K562 (cell line): ENCODE results near the gene ACRBP. TPM values are rescaled to one million over a fixed set of nuclear protein-coding genes. Genes with fewer than 3 reads are reported as not detected.

Experiments
- ATAC-seq: fragments of 200-7000 bp; cut with Tn5 transposase; 3 replicates; pipeline ENCODE4 v1.9.1; 2020; ENCODE audit warnings: moderate library complexity
- BruUV-seq: library from RNA; stranded (reverse); fragments of 400-500 nt; replicated peaks from 2 replicates; lab custom pipeline; 2021; lab: Mats Ljungman, UMichigan
- CTCF ChIA-PET: fragments of 300-600 bp; formaldehyde crosslinking; extraction: SDS; loops from one replicate; lab custom pipeline; 2021; ENCODE audit warnings: low intra/inter-chr PET ratio; lab: Yijun Ruan, JAX
- POLR2A ChIA-PET: fragments of 300-600, 350-650 bp; sonication (Branson Sonifier 250); formaldehyde crosslinking; extraction: SDS; loops from one replicate; lab custom pipeline; 2021; ENCODE audit warnings: antibody characterized with exemption, inconsistent platforms; lab: Yijun Ruan, JAX
- DNase-seq, 4 experiments: peaks; one replicate each; pipeline versions ENCODE4 v3.0.0 to v3.0.0-alpha.2; 2011 to 2018; ENCODE audit warnings: low spot score in 3 of 4, mixed read lengths in 3 of 4; ENCODE audit errors: extremely low read depth in 1 of 4
- FAIRE-seq: peaks from 2 replicates; lab custom pipeline; 2011; peaks lifted over from hg19 to GRCh38; lab: Jason Lieb, UNC
- H2AFZ ChIP-seq: 2 replicates; pipeline ENCODE4 v1.6.0; 2011; ENCODE audit warnings: low read depth, low read length, control low read depth, inconsistent platforms
- H3K27ac ChIP-seq: fragments of 200-600 bp; 3 replicates; pipeline ENCODE4 v1.8.0; 2011; ENCODE audit warnings: low read depth, mild to moderate bottlenecking, control low read depth, inconsistent platforms, low read length, moderate library complexity, mixed read lengths; ENCODE audit errors: extremely low read depth
- H3K27me3 ChIP-seq, 2 experiments: fragments of 300-600 bp in 1 of 2; 2 replicates in 1 of 2; 3 replicates in 1 of 2; pipeline versions ENCODE4 v1.6.0 to v1.8.0; 2011; ENCODE audit warnings: inconsistent platforms in 2 of 2, low read length in 2 of 2, mild to moderate bottlenecking in 1 of 2, mixed read lengths in 1 of 2, moderate library complexity in 1 of 2; ENCODE audit not compliant: control insufficient read depth in 2 of 2, insufficient read depth in 2 of 2
- H3K36me3 ChIP-seq: fragments of 300-600 bp; 3 replicates; pipeline ENCODE4 v1.8.0; 2011; ENCODE audit warnings: mild to moderate bottlenecking, low read length, inconsistent platforms; ENCODE audit not compliant: control insufficient read depth, insufficient read depth
- H3K4me1 ChIP-seq, 2 experiments: fragments of 200-600 bp in 1 of 2; replicated peaks in 1 of 2; 2 replicates in 1 of 2; 3 replicates in 1 of 2; pipeline versions ENCODE4 v1.5.1 to v1.8.0; 2011; ENCODE audit warnings: inconsistent platforms in 2 of 2, low read length in 2 of 2, mild to moderate bottlenecking in 1 of 2, mixed read lengths in 1 of 2, moderate library complexity in 1 of 2; ENCODE audit not compliant: control insufficient read depth in 2 of 2, insufficient read depth in 2 of 2
- H3K4me2 ChIP-seq: 2 replicates; pipeline ENCODE4 v1.6.1; 2011; ENCODE audit warnings: low read length, control low read depth, inconsistent platforms, mixed read lengths; ENCODE audit not compliant: insufficient read depth
- H3K4me3 ChIP-seq: fragments of 200-600 bp; sonication (generic), shearing (Covaris generic); 2 replicates; pipeline ENCODE4 v1.5.1; 2016; ENCODE audit warnings: control low read depth, inconsistent platforms
- H3K79me2 ChIP-seq: fragments of 200-600 bp; 3 replicates; pipeline ENCODE4 v1.8.0; 2011; ENCODE audit warnings: low read length, inconsistent platforms; ENCODE audit not compliant: control insufficient read depth, insufficient read depth
- H3K9ac ChIP-seq, 2 experiments: 2 replicates each; pipeline versions ENCODE4 v1.6.0 to v1.6.1; 2011; ENCODE audit warnings: low read depth in 2 of 2, low read length in 2 of 2, control low read depth in 1 of 2, inconsistent platforms in 1 of 2, mild to moderate bottlenecking in 1 of 2, mixed read lengths in 1 of 2; ENCODE audit not compliant: insufficient read depth in 1 of 2
- H3K9me1 ChIP-seq: one replicate; pipeline ENCODE4 v1.6.0; 2011; ENCODE audit warnings: inconsistent platforms, mild to moderate bottlenecking, low read length, moderate library complexity; ENCODE audit not compliant: control insufficient read depth, insufficient read depth
- H3K9me3 ChIP-seq: replicated peaks from 2 replicates; pipeline ENCODE4 v1.5.1; 2011; ENCODE audit warnings: low read depth, low read length, inconsistent platforms; ENCODE audit not compliant: control insufficient read depth, insufficient read depth
- H4K20me1 ChIP-seq: replicated peaks from 2 replicates; pipeline ENCODE4 v1.6.1; 2011; ENCODE audit warnings: low read length, inconsistent platforms, mixed read lengths; ENCODE audit not compliant: control insufficient read depth, insufficient read depth
- ATF7 ChIP-seq: fragments of 450-650 bp; IDR thresholded peaks from 2 replicates; pipeline ENCODE4 v1.7.1; 2014; ENCODE audit warnings: mild to moderate bottlenecking, moderate library complexity
- BRF1 ChIP-seq: IDR thresholded peaks from 3 replicates; pipeline ENCODE4 v1.6.1; 2011; ENCODE audit warnings: borderline replicate concordance, mild to moderate bottlenecking; ENCODE audit not compliant: insufficient read length; ENCODE audit errors: extremely low read depth
- CTCF ChIP-seq, 3 experiments: IDR thresholded peaks in 2 of 3; conservative IDR thresholded peaks in 1 of 3; 2 replicates each; pipeline ENCODE4 v1.5.1; 2011 to 2012; ENCODE audit warnings: low read length in 3 of 3, mild to moderate bottlenecking in 3 of 3, control low read depth in 2 of 3, improper control_type of control experiment in 1 of 3, inconsistent platforms in 1 of 3, low read depth in 1 of 3, mixed read lengths in 1 of 3, moderate library complexity in 1 of 3; ENCODE audit not compliant: insufficient read depth in 2 of 3
- E4F1 ChIP-seq: fragments of 250-450 bp; sonication (Bioruptor Pico); IDR thresholded peaks from 2 replicates; pipeline ENCODE4 v1.5.0; 2021; ENCODE audit warnings: mild to moderate bottlenecking, borderline replicate concordance
- MAX ChIP-seq: sonication (generic); formaldehyde crosslinking; IDR thresholded peaks from 2 replicates; pipeline ENCODE4 v1.9.0; 2022; ENCODE audit warnings: mild to moderate bottlenecking, missing genetic modification reagents
- PCBP1 ChIP-seq: fragments of 200-400 bp; formaldehyde crosslinking; IDR thresholded peaks from 2 replicates; pipeline ENCODE4 v1.6.1; 2018; ENCODE audit warnings: mild to moderate bottlenecking, low read depth, low read length; ENCODE audit not compliant: poor library complexity, severe bottlenecking
- RAD21 ChIP-seq, 2 experiments: fragments of 250-450 bp in 1 of 2; fragments of 450-650 bp in 1 of 2; sonication (Bioruptor Pico) in 1 of 2; formaldehyde crosslinking in 1 of 2; IDR thresholded peaks in 1 of 2; conservative IDR thresholded peaks in 1 of 2; 2 replicates each; pipeline versions ENCODE4 v1.4.0 to v1.8.0; 2020 to 2022; ENCODE audit warnings: mild to moderate bottlenecking in 2 of 2, moderate library complexity in 1 of 2
- ZNF274 ChIP-seq: IDR thresholded peaks from 2 replicates; pipeline ENCODE4 v1.6.1; 2011; ENCODE audit warnings: low read depth, mild to moderate bottlenecking, low read length, moderate library complexity, borderline replicate concordance
- ZNF609 ChIP-seq: sonication (generic); formaldehyde crosslinking; IDR thresholded peaks from 2 replicates; pipeline ENCODE4 v1.8.1; 2023; ENCODE audit warnings: missing genetic modification reagents, mild to moderate bottlenecking, borderline replicate concordance
- WGBS: fragments of 100-300 bp; shearing (Covaris generic); methylation state at CpG from one replicate; pipeline ENCODE4 v1.1.6; 2016; ENCODE audit warnings: low coverage, mixed read lengths; ENCODE audit not compliant: insufficient coverage; ENCODE audit errors: missing lambda C conversion rate; 5-methylcytosine and 5-hydroxymethylcytosine counted together
- in situ Hi-C: fragments of 300-500 bp; cut with MboI; formaldehyde crosslinking; loops from 4 replicates; pipeline ENCODE4 v1.15.0; 2018; ENCODE audit warnings: inconsistent platforms, mixed read lengths
- intact Hi-C: fragments of 100-400 bp; cut with micrococcal nuclease; formaldehyde crosslinking; loops from 2 replicates; pipeline ENCODE4 v1.14.2; 2022
- polyA plus RNA-seq, 8 experiments: library from polyadenylated mRNA; depleted of rRNA in 4 of 8; stranded (reverse) in 5 of 8; unstranded in 3 of 8; fragments of >200 nt; fragmentation: Nextera tagmentation in 2 of 8; fragmentation: Illumina TruSeq in 1 of 8; extraction: Ambion mirVana in 2 of 8; extraction: Trizol in 1 of 8; gene quantifications; 2 replicates each; pipeline versions ENCODE4 v1.2.1 to v1.2.3, GENCODE V29; 2011 to 2014; ENCODE audit warnings: inconsistent platforms in 1 of 8, missing spikeins in 1 of 8
- total RNA-seq, 7 experiments: library from RNA; depleted of rRNA in 6 of 7; stranded (reverse); fragments of >200 nt in 6 of 7; fragmentation: Illumina TruSeq in 2 of 7; extraction: Trizol in 2 of 7; gene quantifications; 2 replicates each; pipeline versions ENCODE4 v1.2.1 to v1.2.3, GENCODE V29; 2011 to 2021; ENCODE audit warnings: low replicate concordance in 1 of 7

The ACRBP gene
- total and polyA plus RNA-seq, 9 of the 15 experiments (the other 6 are each of a cell fraction or from before 2014, with no cell fraction given): 3.1 to 31.8 (median 8.4) TPM

GRCh38 chr12:6652391-6652790, 5.2 kb upstream of the ACRBP start:
- DNase-seq (peak in 3 of 4 experiments; percentile 17 to 30 (median 22)), ATAC-seq (0 out of 3 replicates have a peak, but pooled peaks have one; percentile 60), FAIRE-seq (no peak)
- Histone ChIP-seq H2AFZ (no peak overlapping the region), H4K20me1 (no peaks in the 10 kb centered on the region), H3K9me1 (no peaks in the 10 kb centered on the region), H3K36me3 (peaks cover 12% of the 10 kb centered on the region; the same call in 2 of the 3 replicates), H3K27me3 (no peaks in the 10 kb centered on the region), H3K4me1 (no peaks in the 10 kb centered on the region; a peak in 2 of 5 replicates), H3K4me3 (no peak overlapping the region), H3K9ac (no peak overlapping the region), H3K27ac (no peak overlapping the region), H3K79me2 (no peaks in the 10 kb centered on the region), H3K9me3 (no peaks in the 10 kb centered on the region), H3K4me2 (no peak overlapping the region)
- 64% methylated on average over 7 of the region's 12 CpGs for WGBS
- in situ Hi-C loops: no loop called here
- CTCF ChIA-PET: no interaction called here
- intact Hi-C loops: no loop called here
- no TSS peak for BruUV-seq
- POLR2A ChIA-PET: no interaction called here
- no peak for TF ChIP-seq MAX (CRISPR knock-in tag)
- TF ChIP-seq ZNF609: no peak
- TF ChIP-seq RAD21 (CRISPR knock-in tag; conservative IDR thresholded peaks at IDR 0.05 in 1 of 2, IDR thresholded peaks at IDR 0.05 in 1 of 2): peak; percentile 5 to 15; a peak in 1 of 4 replicates
- no peak for TF ChIP-seq ATF7
- no peak for TF ChIP-seq PCBP1
- TF ChIP-seq E4F1 (CRISPR knock-in tag): no peak
- TF ChIP-seq CTCF (IDR thresholded peaks at IDR 0.05 in 2 of 3, conservative IDR thresholded peaks at IDR 0.05 in 1 of 3; ENCODE audit: insufficient read depth in 2 of 3, low read depth in 1 of 3, low read length in 3 of 3): peak; percentile 25 to 35 (median 34); a peak in 4 of 6 replicates
- TF ChIP-seq ZNF274: no peak
- TF ChIP-seq BRF1: no peak
